Loucy (cell line): ENCODE data around the gene DCAF6.

Source experiments
- H2AFZ ChIP-seq: fragments of 200-600 bp; sonication (generic); 2 replicates; pipeline ENCODE4 v1.6.0; 2016; ENCODE audit warnings: antibody characterized with exemption, mild to moderate bottlenecking, low read length, moderate library complexity
- H3F3A ChIP-seq: fragments of 200-600 bp; 2 replicates; pipeline ENCODE4 v1.6.0; 2016; ENCODE audit warnings: antibody characterized with exemption, low read depth, mild to moderate bottlenecking
- H3K27me3 ChIP-seq: fragments of 200-600 bp; sonication (generic); 2 replicates; pipeline ENCODE4 v1.6.1; 2014; ENCODE audit warnings: low read length, mild to moderate bottlenecking; ENCODE audit not compliant: insufficient read depth, poor library complexity, severe bottlenecking
- H3K36me3 ChIP-seq: fragments of 200-600 bp; sonication (generic); 2 replicates; pipeline ENCODE4 v1.6.1; 2016; ENCODE audit warnings: low read length; ENCODE audit not compliant: insufficient read depth
- H3K4me1 ChIP-seq: fragments of 200-600 bp; sonication (generic); 2 replicates; pipeline ENCODE4 v1.5.1; 2014; ENCODE audit warnings: low read length, mild to moderate bottlenecking; ENCODE audit not compliant: insufficient read depth, poor library complexity, severe bottlenecking
- H3K4me2 ChIP-seq: fragments of 200-600 bp; sonication (generic); 2 replicates; pipeline ENCODE4 v1.6.0; 2014; ENCODE audit warnings: antibody characterized with exemption, low read length, low read depth, mild to moderate bottlenecking; ENCODE audit not compliant: poor library complexity, severe bottlenecking
- H3K4me3 ChIP-seq: fragments of 200-600 bp; sonication (generic); 2 replicates; pipeline ENCODE4 v1.5.1; 2014; ENCODE audit warnings: low read length, mild to moderate bottlenecking, mixed read lengths; ENCODE audit not compliant: poor library complexity, severe bottlenecking
- H3K79me2 ChIP-seq: fragments of 200-600 bp; sonication (generic); 2 replicates; pipeline ENCODE4 v1.6.1; 2014; ENCODE audit warnings: low read length; ENCODE audit not compliant: insufficient read depth
- H3K9ac ChIP-seq: fragments of 200-600 bp; sonication (generic); 2 replicates; pipeline ENCODE4 v1.6.0; 2014; ENCODE audit warnings: mild to moderate bottlenecking, low read depth, low read length, moderate library complexity; ENCODE audit not compliant: poor library complexity, severe bottlenecking
- H3K9me2 ChIP-seq: fragments of 200-600 bp; sonication (generic); replicated peaks from 2 replicates; pipeline ENCODE4 v1.6.1; 2016; ENCODE audit warnings: low read depth, low read length, mixed read lengths
- H3K9me3 ChIP-seq: fragments of 200-600 bp; sonication (generic); 2 replicates; pipeline ENCODE4 v1.6.1; 2014; ENCODE audit warnings: mild to moderate bottlenecking, antibody characterized with exemption, low read length, low read depth; ENCODE audit not compliant: insufficient read depth
- H4K20me1 ChIP-seq: fragments of 200-600 bp; sonication (generic); 2 replicates; pipeline ENCODE4 v1.6.0; 2014; ENCODE audit warnings: antibody characterized with exemption, low read length, mild to moderate bottlenecking; ENCODE audit not compliant: insufficient read depth, poor library complexity, severe bottlenecking
- EZH2phosphoT487 ChIP-seq: fragments of 200-600 bp; IDR thresholded peaks from 2 replicates; pipeline ENCODE4 v1.6.1; 2018; ENCODE audit warnings: antibody characterized with exemption, mild to moderate bottlenecking, moderate library complexity, borderline replicate concordance
- TF ChIP-seq, protein P1 (sequence below): fragments of 200-600 bp; sonication (generic); conservative IDR thresholded peaks from 2 replicates; pipeline ENCODE4 v1.5.1; 2014; ENCODE audit warnings: mild to moderate bottlenecking, antibody characterized with exemption, low read length

DCAF6 gene

DNA sequence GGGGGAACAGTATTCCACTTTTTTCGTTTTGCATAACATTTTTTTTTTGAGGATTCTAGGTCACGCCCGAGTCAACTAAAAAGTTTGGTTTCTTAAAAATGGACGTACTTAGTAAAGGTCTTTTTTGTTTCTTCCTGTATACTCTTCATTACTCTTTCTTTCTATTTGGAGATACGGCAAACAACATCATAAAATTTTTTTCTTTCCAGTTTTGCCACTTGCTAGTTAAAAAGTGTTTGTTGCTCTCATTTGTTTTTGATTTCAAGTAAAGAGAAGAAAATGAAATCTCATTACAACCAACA lies 1.2 kb downstream of the DCAF6 start:
- Histone ChIP-seq H3K9me3 (no peaks in the 10 kb centered on the region), H3K9ac (peak overlapping the region; percentile 94), H3K36me3 (no peaks in the 10 kb centered on the region), H3K4me3 (peak overlapping the region; percentile 94), H3K27me3 (no peaks in the 10 kb centered on the region), H3K9me2 (no peaks in the 10 kb centered on the region), H3K4me2 (peak overlapping the region; percentile 82), H4K20me1 (peaks cover 55% of the 10 kb centered on the region), H3K79me2 (peaks cover 89% of the 10 kb centered on the region), H2AFZ (peak overlapping the region; percentile 96; the same call in 1 of the 2 replicates), H3F3A (0 out of 2 replicates have a peak, but pooled peaks cover 2% of the 10 kb centered on the region), H3K4me1 (peaks cover 61% of the 10 kb centered on the region)
- TF ChIP-seq EZH2phosphoT487 = no peak
- TF ChIP-seq, protein P1, sequence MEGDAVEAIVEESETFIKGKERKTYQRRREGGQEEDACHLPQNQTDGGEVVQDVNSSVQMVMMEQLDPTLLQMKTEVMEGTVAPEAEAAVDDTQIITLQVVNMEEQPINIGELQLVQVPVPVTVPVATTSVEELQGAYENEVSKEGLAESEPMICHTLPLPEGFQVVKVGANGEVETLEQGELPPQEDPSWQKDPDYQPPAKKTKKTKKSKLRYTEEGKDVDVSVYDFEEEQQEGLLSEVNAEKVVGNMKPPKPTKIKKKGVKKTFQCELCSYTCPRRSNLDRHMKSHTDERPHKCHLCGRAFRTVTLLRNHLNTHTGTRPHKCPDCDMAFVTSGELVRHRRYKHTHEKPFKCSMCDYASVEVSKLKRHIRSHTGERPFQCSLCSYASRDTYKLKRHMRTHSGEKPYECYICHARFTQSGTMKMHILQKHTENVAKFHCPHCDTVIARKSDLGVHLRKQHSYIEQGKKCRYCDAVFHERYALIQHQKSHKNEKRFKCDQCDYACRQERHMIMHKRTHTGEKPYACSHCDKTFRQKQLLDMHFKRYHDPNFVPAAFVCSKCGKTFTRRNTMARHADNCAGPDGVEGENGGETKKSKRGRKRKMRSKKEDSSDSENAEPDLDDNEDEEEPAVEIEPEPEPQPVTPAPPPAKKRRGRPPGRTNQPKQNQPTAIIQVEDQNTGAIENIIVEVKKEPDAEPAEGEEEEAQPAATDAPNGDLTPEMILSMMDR = no peak

DNA sequence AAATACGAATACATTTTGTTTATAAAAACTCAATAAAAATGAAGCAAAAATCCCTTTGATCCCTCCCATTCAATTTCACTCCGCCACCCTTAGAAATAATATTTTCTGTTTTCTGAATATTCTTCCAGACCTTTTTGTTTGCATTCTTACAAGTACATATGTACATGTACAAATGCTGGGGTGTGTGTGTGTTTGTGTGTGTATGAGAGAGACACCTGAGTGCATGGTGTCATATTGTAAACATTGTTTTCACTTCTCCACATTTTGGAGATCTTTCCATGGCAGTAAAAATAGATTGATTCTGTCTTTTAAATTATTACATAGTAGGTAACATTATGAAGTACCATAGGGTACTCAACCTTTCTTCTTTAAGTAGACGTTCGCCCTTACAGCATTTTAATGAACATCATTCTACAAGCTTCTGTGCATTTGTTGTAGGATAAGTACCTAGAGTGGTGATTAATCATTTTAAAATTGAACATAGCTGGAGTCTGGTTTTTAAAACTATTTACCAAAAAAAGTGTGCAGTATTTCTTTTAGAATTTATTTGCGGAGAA lies 1.7 kb downstream of the DCAF6 start:
- H3K4me3 ChIP-seq = peak overlapping the region; percentile 94
- H3K79me2 ChIP-seq = peaks cover 88% of the 10 kb centered on the region
- H3K4me1 ChIP-seq = peaks cover 56% of the 10 kb centered on the region
- no peaks in the 10 kb centered on the region for H3K36me3 ChIP-seq
- no peaks in the 10 kb centered on the region for H3K27me3 ChIP-seq
- H3K9ac ChIP-seq = peak overlapping the region; percentile 94
- H2AFZ ChIP-seq = no peak overlapping the region
- no peaks in the 10 kb centered on the region for H3K9me2 ChIP-seq
- peak overlapping the region; percentile 82 for H3K4me2 ChIP-seq
- no peaks in the 10 kb centered on the region for H3K9me3 ChIP-seq
- TF ChIP-seq EZH2phosphoT487 = no peak
- TF ChIP-seq, protein P1 = no peak
- H3F3A ChIP-seq = 0 out of 2 replicates have a peak, but pooled peaks cover 2% of the 10 kb centered on the region
- H4K20me1 ChIP-seq = peaks cover 55% of the 10 kb centered on the region

DNA sequence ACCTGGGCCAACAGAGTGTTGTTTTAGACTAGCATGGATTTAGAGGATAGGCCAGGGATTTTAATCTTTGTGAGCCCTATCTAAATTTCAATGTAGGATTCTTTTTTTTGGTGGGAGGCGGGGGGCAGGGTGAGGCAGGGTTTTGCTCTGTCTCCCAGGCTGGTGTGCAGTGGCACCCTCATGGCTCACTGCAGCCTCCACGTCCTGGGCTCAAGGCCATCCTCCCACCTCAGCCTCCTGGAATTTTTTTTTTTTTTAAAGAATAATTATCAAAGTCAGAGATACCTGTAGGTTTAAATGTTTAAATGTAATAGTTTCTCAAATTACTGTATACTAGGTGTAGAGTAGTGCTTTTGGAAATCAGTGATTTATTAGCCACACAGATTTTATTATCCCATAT lies 3.8 kb downstream of the DCAF6 start:
- H3F3A ChIP-seq = 0 out of 2 replicates have a peak, but pooled peaks cover 2% of the 10 kb centered on the region
- H3K79me2 ChIP-seq = peaks cover 87% of the 10 kb centered on the region
- H3K9me3 ChIP-seq = no peaks in the 10 kb centered on the region
- H3K4me2 ChIP-seq = peak overlapping the region; percentile 82
- no peaks in the 10 kb centered on the region for H3K27me3 ChIP-seq
- H2AFZ ChIP-seq = no peak overlapping the region
- no peaks in the 10 kb centered on the region for H3K9me2 ChIP-seq
- no peak for TF ChIP-seq EZH2phosphoT487
- TF ChIP-seq, protein P1 = no peak
- H3K36me3 ChIP-seq = no peaks in the 10 kb centered on the region
- H3K9ac ChIP-seq = no peak overlapping the region
- peak overlapping the region; percentile 47 for H3K4me3 ChIP-seq
- peaks cover 47% of the 10 kb centered on the region for H4K20me1 ChIP-seq
- peaks cover 35% of the 10 kb centered on the region for H3K4me1 ChIP-seq
